GM23338 (cell line): Measurements from ENCODE around the gene TOMM6. TPM values are rescaled to one million over a fixed set of nuclear protein-coding genes. Genes with fewer than 3 reads are reported as not detected.

ENCODE experiments used
- ATAC-seq: fragments of 200-7000 bp; cut with Tn5 transposase; 3 replicates; pipeline ENCODE4 v1.9.1; 2020
- DNase-seq: peaks from one replicate; pipeline ENCODE4 v3.0.0-alpha.2; 2015; ENCODE audit warnings: low spot score
- H2AFZ ChIP-seq: fragments of 200-600 bp; sonication (generic); 2 replicates; pipeline ENCODE4 v1.8.0; 2016; ENCODE audit warnings: antibody characterized with exemption, mild to moderate bottlenecking, moderate library complexity
- H3F3A ChIP-seq: fragments of 200-600 bp; sonication (generic); replicated peaks from 2 replicates; pipeline ENCODE4 v1.8.0; 2017; ENCODE audit warnings: antibody characterized with exemption, mixed run types, low read depth
- H3K27ac ChIP-seq: fragments of 200-600 bp; sonication (generic); 2 replicates; pipeline ENCODE4 v1.6.1; 2016; ENCODE audit warnings: low read depth
- H3K27me3 ChIP-seq: fragments of 200-600 bp; sonication (generic); 2 replicates; pipeline ENCODE4 v1.8.0; 2016; ENCODE audit warnings: mild to moderate bottlenecking, mixed run types, moderate library complexity; ENCODE audit not compliant: insufficient read depth
- H3K36me3 ChIP-seq: fragments of 200-600 bp; sonication (generic); 2 replicates; pipeline ENCODE4 v1.8.0; 2016; ENCODE audit warnings: mild to moderate bottlenecking; ENCODE audit not compliant: insufficient read depth
- H3K4me1 ChIP-seq: fragments of 200-600 bp; sonication (generic); 2 replicates; pipeline ENCODE4 v1.8.0; 2016; ENCODE audit warnings: mild to moderate bottlenecking, moderate library complexity; ENCODE audit not compliant: insufficient read depth
- H3K4me2 ChIP-seq: fragments of 200-600 bp; sonication (generic); 2 replicates; pipeline ENCODE4 v1.7.1; 2017; ENCODE audit warnings: mixed run types
- H3K4me3 ChIP-seq: fragments of 200-600 bp; sonication (generic); 2 replicates; pipeline ENCODE4 v1.6.1; 2016; ENCODE audit warnings: mixed run types
- H3K79me2 ChIP-seq: fragments of 200-600 bp; sonication (generic); replicated peaks from 2 replicates; pipeline ENCODE4 v1.8.0; 2017; ENCODE audit warnings: mild to moderate bottlenecking; ENCODE audit not compliant: insufficient read depth
- H3K9me2 ChIP-seq: fragments of 200-600 bp; sonication (generic); 2 replicates; pipeline ENCODE4 v1.8.0; 2017; ENCODE audit not compliant: insufficient read depth
- H4K20me1 ChIP-seq: fragments of 200-600 bp; sonication (generic); replicated peaks from 2 replicates; pipeline ENCODE4 v1.8.0; 2017; ENCODE audit warnings: mild to moderate bottlenecking; ENCODE audit not compliant: insufficient read depth
- H3K27ac Mint-ChIP-seq: 2 replicates; pipeline ENCODE4 v1.8.0; 2020; ENCODE audit warnings: inconsistent platforms, mild to moderate bottlenecking, moderate library complexity, mixed read lengths
- H3K27me3 Mint-ChIP-seq: 3 replicates; pipeline ENCODE4 v1.8.0; 2022; ENCODE audit warnings: low read depth, mild to moderate bottlenecking, moderate library complexity, mixed read lengths, inconsistent platforms; ENCODE audit not compliant: insufficient read depth, poor library complexity
- H3K36me3 Mint-ChIP-seq: 3 replicates; pipeline ENCODE4 v1.8.0; 2021; ENCODE audit warnings: low read depth, mild to moderate bottlenecking, inconsistent platforms, moderate library complexity, mixed read lengths
- H3K4me1 Mint-ChIP-seq: 3 replicates; pipeline ENCODE4 v1.8.0; 2020; ENCODE audit warnings: mild to moderate bottlenecking, inconsistent platforms, mixed read lengths
- H3K4me3 Mint-ChIP-seq: 3 replicates; pipeline ENCODE4 v1.8.0; 2021; ENCODE audit warnings: moderate library complexity, mild to moderate bottlenecking, inconsistent platforms, mixed read lengths
- H3K9me3 Mint-ChIP-seq: 3 replicates; pipeline ENCODE4 v1.8.0; 2020; ENCODE audit warnings: moderate library complexity, mild to moderate bottlenecking, inconsistent platforms, mixed read lengths
- CREB1 ChIP-seq: fragments of 250-450 bp; sonication (Bioruptor Pico); IDR thresholded peaks from 2 replicates; pipeline ENCODE4 v1.5.0; 2020; ENCODE audit warnings: low read depth, mild to moderate bottlenecking, moderate library complexity
- CTCF ChIP-seq, 2 experiments: fragments of 200-600 bp in 1 of 2; sonication (generic) in 1 of 2; conservative IDR thresholded peaks; 2 replicates each; pipeline versions ENCODE4 v1.5.1 to v1.6.1; 2016 to 2017; ENCODE audit warnings: antibody characterized with exemption in 2 of 2, low read depth in 2 of 2, mild to moderate bottlenecking in 2 of 2, moderate library complexity in 1 of 2
- JUNB ChIP-seq: IDR thresholded peaks from one replicate; pipeline ENCODE4 v1.6.1; 2016; ENCODE audit warnings: antibody characterized with exemption; ENCODE audit not compliant: unreplicated experiment
- POLR2AphosphoS5 ChIP-seq: IDR thresholded peaks from 2 replicates; pipeline ENCODE4 v1.6.1; 2016; ENCODE audit warnings: antibody characterized with exemption, low read depth
- ZNF114 ChIP-seq: fragments of 250-450 bp; sonication (Bioruptor Pico); IDR thresholded peaks from 2 replicates; pipeline ENCODE4 v1.5.0; 2020; ENCODE audit warnings: mild to moderate bottlenecking, moderate library complexity
- ZNF331 ChIP-seq: fragments of 250-450 bp; sonication (Bioruptor Pico); IDR thresholded peaks from 2 replicates; pipeline ENCODE4 v1.5.0; 2020; ENCODE audit warnings: low read depth, mild to moderate bottlenecking, moderate library complexity
- polyA plus RNA-seq: library from polyadenylated mRNA; unstranded; fragments of >200 nt; fragmentation: Nextera tagmentation; extraction: Ambion mirVana; gene quantifications from 2 replicates; pipeline ENCODE4 v1.2.1, GENCODE V29; 2016
- total RNA-seq: library from RNA; depleted of rRNA; stranded (reverse); fragments of >200 nt; shearing (Covaris generic); gene quantifications from 2 replicates; pipeline ENCODE4 v1.2.3, GENCODE V29; 2014
- TF ChIP-seq, protein P1 (sequence below): IDR thresholded peaks from one replicate; pipeline ENCODE4 v1.6.1; 2018; ENCODE audit warnings: antibody characterized with exemption; ENCODE audit not compliant: unreplicated experiment

Gene TOMM6
- total and polyA plus RNA-seq, 2 experiments from 2014 or later = 195 to 372 TPM

DNA sequence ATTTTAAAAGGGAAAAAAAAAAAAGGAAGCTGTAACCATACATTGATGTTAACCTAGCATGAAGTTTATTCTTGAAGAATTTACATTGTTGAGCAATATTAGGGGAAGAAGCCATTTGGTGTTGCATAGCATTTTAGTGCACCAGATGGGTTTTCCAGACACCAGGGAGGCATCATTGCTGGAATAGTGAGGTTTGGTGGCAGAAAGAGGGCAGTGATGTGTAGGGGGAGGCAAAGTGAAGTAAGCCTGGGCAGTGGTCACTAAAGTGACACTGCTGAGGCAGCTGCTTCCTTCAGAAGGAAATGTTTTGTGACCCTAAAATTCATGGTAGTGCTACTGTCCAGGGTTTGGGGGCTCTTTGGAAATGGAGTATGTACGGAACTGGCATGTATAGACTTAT lies 2.6 kb downstream of the TOMM6 start:
- Histone ChIP-seq H3K9me2 (no peaks in the 10 kb centered on the region), H4K20me1 (peaks cover 5% of the 10 kb centered on the region; the same call in 1 of the 2 replicates), H2AFZ (no peak overlapping the region), H3K27ac (no peak overlapping the region), H3K4me2 (no peak overlapping the region), H3F3A (peaks cover 13% of the 10 kb centered on the region; the same call in 1 of the 2 replicates), H3K4me3 (no peak overlapping the region), H3K36me3 (peaks cover 23% of the 10 kb centered on the region; the same call in 1 of the 2 replicates), H3K4me1 (peaks cover 5% of the 10 kb centered on the region), H3K79me2 (peaks cover 22% of the 10 kb centered on the region), H3K27me3 (peaks cover 11% of the 10 kb centered on the region)
- Mint-ChIP-seq H3K9me3 (peaks cover 7% of the 10 kb centered on the region; the same call in 2 of the 3 replicates), H3K27me3 (peaks cover 24% of the 10 kb centered on the region), H3K27ac (no peak overlapping the region), H3K36me3 (peaks cover 39% of the 10 kb centered on the region), H3K4me1 (peaks cover 8% of the 10 kb centered on the region), H3K4me3 (no peak overlapping the region)
- ATAC-seq (no peak), DNase-seq (no peak)
- TF ChIP-seq CTCF (conservative IDR thresholded peaks at IDR 0.05; ENCODE audit: low read depth in 2 of 2) = no peak
- TF ChIP-seq, protein P1, sequence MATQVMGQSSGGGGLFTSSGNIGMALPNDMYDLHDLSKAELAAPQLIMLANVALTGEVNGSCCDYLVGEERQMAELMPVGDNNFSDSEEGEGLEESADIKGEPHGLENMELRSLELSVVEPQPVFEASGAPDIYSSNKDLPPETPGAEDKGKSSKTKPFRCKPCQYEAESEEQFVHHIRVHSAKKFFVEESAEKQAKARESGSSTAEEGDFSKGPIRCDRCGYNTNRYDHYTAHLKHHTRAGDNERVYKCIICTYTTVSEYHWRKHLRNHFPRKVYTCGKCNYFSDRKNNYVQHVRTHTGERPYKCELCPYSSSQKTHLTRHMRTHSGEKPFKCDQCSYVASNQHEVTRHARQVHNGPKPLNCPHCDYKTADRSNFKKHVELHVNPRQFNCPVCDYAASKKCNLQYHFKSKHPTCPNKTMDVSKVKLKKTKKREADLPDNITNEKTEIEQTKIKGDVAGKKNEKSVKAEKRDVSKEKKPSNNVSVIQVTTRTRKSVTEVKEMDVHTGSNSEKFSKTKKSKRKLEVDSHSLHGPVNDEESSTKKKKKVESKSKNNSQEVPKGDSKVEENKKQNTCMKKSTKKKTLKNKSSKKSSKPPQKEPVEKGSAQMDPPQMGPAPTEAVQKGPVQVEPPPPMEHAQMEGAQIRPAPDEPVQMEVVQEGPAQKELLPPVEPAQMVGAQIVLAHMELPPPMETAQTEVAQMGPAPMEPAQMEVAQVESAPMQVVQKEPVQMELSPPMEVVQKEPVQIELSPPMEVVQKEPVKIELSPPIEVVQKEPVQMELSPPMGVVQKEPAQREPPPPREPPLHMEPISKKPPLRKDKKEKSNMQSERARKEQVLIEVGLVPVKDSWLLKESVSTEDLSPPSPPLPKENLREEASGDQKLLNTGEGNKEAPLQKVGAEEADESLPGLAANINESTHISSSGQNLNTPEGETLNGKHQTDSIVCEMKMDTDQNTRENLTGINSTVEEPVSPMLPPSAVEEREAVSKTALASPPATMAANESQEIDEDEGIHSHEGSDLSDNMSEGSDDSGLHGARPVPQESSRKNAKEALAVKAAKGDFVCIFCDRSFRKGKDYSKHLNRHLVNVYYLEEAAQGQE = no peak

- peaks cover 23% of the 10 kb centered on the region; the same call in 1 of the 2 replicates for H3K36me3 ChIP-seq
- Mint-ChIP-seq H3K9me3 (peaks cover 7% of the 10 kb centered on the region; the same call in 2 of the 3 replicates), H3K36me3 (peaks cover 42% of the 10 kb centered on the region), H3K27ac (no peak overlapping the region), H3K4me3 (no peak overlapping the region), H3K4me1 (no peaks in the 10 kb centered on the region; the same call in 2 of the 3 replicates), H3K27me3 (peaks cover 13% of the 10 kb centered on the region)
- no peak overlapping the region for H2AFZ ChIP-seq
- peaks cover 22% of the 10 kb centered on the region for H3K79me2 ChIP-seq
- 0 out of 2 replicates have a peak, but pooled peaks cover 13% of the 10 kb centered on the region for H3F3A ChIP-seq
- H4K20me1 ChIP-seq = 0 out of 2 replicates have a peak, but pooled peaks cover 5% of the 10 kb centered on the region
- H3K9me2 ChIP-seq = no peaks in the 10 kb centered on the region
- H3K4me2 ChIP-seq = no peak overlapping the region
- DNase-seq = no peak
- H3K27ac ChIP-seq = no peak overlapping the region
- H3K4me1 ChIP-seq = no peaks in the 10 kb centered on the region
- H3K4me3 ChIP-seq = no peak overlapping the region
- H3K27me3 ChIP-seq = no peaks in the 10 kb centered on the region; the same call in 1 of the 2 replicates
- ATAC-seq = no peak
- TF ChIP-seq JUNB = no peak
- TF ChIP-seq ZNF114 (CRISPR knock-in tag) = no peak
- no peak for TF ChIP-seq ZNF331 (CRISPR knock-in tag)
- TF ChIP-seq CTCF (conservative IDR thresholded peaks at IDR 0.05; ENCODE audit: low read depth in 2 of 2) = no peak
- TF ChIP-seq POLR2AphosphoS5 = no peak
- TF ChIP-seq CREB1 (CRISPR knock-in tag) = no peak
Observed at GRCh38 chr6:41791305-41791704, 3.8 kb downstream of the TOMM6 start.
